GM15510 (cell line): Measurements from ENCODE around the gene POLR3A.

ENCODE experiments used
- POLR2A ChIP-seq: IDR thresholded peaks from 3 replicates; pipeline ENCODE4 v1.6.1; 2011; ENCODE audit warnings: borderline replicate concordance; ENCODE audit not compliant: insufficient read length; ENCODE audit errors: extremely low read depth

POLR3A gene

GRCh38 chr10:78038105-78038504 lies 8.8 kb upstream of the POLR3A start:
- TF ChIP-seq POLR2A: no peak

GRCh38 chr10:78035933-78036583 lies 6.7 kb upstream of the POLR3A start:
- TF ChIP-seq POLR2A: no peak

- no peak for TF ChIP-seq POLR2A
Measured at GRCh38 chr10:78035437-78035836, 6.1 kb upstream of the POLR3A start.

- no peak for TF ChIP-seq POLR2A
Measured at GRCh38 chr10:78035025-78035424, 5.7 kb upstream of the POLR3A start.

- TF ChIP-seq POLR2A: peak; percentile 98
Measured at GRCh38 chr10:78033637-78034470, 4.5 kb upstream of the POLR3A start, which contains the start of gene RPS24. Gene RPS24 (plus strand): TSS chr10:78033863. CDS start chr10:78033902, 39 bp downstream.

GRCh38 chr10:78033387-78033636 lies 4.0 kb upstream of the POLR3A start:
- TF ChIP-seq POLR2A: no peak

- no peak for TF ChIP-seq POLR2A
Measured at GRCh38 chr10:78028438-78029268, 662 bp downstream of the POLR3A start.

- no peak for TF ChIP-seq POLR2A
Measured at GRCh38 chr10:78025685-78026364, 3.5 kb downstream of the POLR3A start.

GRCh38 chr10:78023741-78024140 lies 5.6 kb downstream of the POLR3A start:
- TF ChIP-seq POLR2A: no peak

GRCh38 chr10:78021201-78021600 lies 8.1 kb downstream of the POLR3A start:
- TF ChIP-seq POLR2A: no peak

GRCh38 chr10:78019264-78019663 lies 10.1 kb downstream of the POLR3A start:
- TF ChIP-seq POLR2A: no peak

GRCh38 chr10:78017856-78018255 lies 11.5 kb downstream of the POLR3A start:
- no peak for TF ChIP-seq POLR2A

GRCh38 chr10:78015546-78015945 lies 13.8 kb downstream of the POLR3A start:
- TF ChIP-seq POLR2A: no peak

GRCh38 chr10:78013564-78013963 lies 15.8 kb downstream of the POLR3A start:
- no peak for TF ChIP-seq POLR2A

GRCh38 chr10:78011065-78011464 lies 18.2 kb downstream of the POLR3A start:
- no peak for TF ChIP-seq POLR2A
